Activated CD8-positive, alpha-beta memory T cell treated with anti-CD3 and anti-CD28 coated beads, Interleukin-2, amount 50 U/mL, for 48 hours (primary cell): ENCODE data around the gene SMARCD2.

ENCODE experiments used
- DNase-seq: peaks from one replicate; pipeline ENCODE4 v3.0.0-alpha.2; 2020

The SMARCD2 gene

DNA sequence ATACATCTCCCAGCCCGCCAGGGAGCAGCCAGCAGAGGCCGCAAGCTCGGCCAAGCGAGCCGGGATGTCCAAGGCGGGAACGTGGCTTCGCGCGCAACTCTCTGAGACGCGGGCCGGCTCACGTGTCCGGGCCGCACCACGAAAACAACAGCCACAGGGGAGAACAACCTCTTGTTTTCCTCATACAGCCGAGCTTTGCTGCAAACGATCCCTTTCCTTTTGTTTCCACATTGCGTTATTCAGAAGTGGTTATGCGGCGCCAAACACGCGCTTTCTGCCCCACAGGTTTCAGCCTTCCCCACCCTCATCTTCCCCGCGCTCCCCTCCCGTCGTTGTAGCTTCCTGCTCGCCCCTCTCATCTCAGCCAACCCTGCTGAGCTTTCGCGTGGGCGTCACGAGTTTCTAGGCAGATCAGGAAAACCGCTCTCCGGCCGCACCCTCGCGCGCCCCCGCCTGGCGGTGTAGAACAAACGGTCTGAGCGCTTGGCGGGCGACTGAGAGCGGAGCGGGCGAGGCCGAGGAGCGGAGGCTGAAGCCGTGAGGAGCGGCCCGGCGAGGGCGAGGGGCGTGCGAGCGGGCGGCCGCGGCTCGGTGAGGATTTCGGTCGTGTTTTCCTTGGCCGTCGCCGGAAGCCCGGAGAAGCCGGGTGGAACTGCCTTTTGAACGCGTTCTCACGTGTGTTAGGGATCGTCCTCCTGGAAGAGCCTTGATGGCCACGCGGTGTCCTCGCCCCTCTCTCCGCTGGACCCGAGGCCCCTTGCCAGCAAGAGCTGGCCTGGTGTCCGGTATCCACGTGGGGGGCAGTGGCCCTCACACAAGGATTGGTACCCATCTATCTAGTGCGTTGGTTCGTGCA, 6.6 kb upstream of the SMARCD2 start:
- DNase-seq = peak; percentile 99

GRCh38 chr17:63847525-63848249, 5.2 kb upstream of the SMARCD2 start:
- DNase-seq = no peak

- no peak for DNase-seq
Measured at GRCh38 chr17:63845509-63845908, 3.0 kb upstream of the SMARCD2 start.

GRCh38 chr17:63843910-63844677, 1.6 kb upstream of the SMARCD2 start:
- no peak for DNase-seq

- peak; percentile 60 for DNase-seq
Measured at GRCh38 chr17:63843387-63843888, 953 bp upstream of the SMARCD2 start.

DNA sequence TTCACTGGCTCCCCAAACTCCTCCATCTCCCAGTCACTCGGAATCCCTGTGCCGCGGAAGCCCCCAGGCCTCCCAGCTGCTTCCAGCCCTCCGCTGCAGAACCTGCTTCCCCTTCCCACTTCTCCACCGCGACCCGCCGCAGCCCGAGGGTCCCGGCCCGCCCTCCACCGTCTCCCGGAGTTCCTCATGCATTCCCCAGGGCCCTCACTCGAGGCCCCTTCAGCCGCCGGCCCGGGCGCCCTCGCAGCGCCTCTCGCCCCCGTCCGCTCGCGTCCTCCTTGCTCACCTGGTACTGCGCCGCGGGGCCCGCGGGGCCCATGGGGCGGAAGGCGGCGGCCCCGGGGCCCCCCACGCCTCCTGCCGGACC, 329 bp downstream of the SMARCD2 start:
- DNase-seq = peak; percentile 75

GRCh38 chr17:63841350-63842172, 924 bp downstream of the SMARCD2 start:
- peak; percentile 63 for DNase-seq

- no peak for DNase-seq
Measured at GRCh38 chr17:63840591-63841349, 1.7 kb downstream of the SMARCD2 start.

DNA sequence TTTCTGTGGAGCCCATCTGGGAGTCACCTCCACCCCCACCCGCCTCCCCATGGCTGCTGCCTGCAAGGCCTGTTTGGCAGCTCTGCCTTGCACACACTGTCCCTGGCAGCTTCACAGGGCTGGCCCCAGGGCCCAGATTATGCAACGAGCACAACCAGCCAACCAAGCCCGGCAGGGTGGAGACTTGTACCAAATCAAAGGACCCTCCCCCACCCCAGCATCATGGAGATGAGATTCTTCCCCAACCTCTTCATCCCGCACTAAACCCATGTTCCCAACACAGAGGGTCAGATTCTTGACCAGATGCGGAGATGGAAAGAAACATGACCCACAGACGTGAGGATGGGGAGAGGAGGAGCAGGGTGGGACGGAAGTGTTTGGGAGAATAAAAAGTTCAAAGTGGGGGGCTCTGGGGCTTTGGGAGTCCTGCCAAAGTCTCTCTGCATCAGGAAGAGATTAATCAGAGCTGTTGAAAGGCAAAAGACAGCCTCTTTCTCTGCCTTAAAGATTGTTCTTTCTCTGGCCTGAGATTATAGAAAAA, 3.8 kb downstream of the SMARCD2 start:
- DNase-seq = no peak

DNA sequence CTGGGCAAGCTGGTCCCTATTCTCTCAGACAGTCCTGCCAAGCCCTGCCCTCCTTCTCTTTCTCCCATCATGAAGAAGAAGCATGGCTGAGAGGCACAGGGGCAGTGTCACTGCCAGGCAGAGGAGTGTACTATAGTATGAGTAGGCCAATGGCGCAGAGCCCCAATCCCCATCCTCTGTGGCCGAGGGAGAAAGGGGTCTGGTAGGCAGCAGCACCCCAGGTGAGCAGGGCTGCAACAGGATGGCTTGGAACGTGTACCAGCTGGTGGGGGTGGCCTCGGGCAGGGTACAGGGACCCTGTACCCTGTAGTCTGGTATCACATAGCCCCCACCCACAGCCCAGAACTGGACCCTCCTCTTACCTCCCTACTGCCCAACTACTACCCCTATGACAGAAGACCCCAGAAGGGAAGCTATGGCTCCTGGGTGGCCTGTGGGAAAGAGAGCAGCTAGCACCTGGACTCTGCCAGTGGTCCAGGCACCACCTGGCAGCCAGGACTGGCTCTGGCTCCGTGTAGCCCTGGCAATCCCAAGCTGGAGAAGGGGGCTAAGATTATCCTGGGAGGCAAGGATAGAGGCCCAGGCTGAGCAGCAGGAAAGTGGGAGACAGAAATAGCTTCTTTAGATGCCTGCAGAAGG, 4.4 kb downstream of the SMARCD2 start:
- DNase-seq = no peak

DNA sequence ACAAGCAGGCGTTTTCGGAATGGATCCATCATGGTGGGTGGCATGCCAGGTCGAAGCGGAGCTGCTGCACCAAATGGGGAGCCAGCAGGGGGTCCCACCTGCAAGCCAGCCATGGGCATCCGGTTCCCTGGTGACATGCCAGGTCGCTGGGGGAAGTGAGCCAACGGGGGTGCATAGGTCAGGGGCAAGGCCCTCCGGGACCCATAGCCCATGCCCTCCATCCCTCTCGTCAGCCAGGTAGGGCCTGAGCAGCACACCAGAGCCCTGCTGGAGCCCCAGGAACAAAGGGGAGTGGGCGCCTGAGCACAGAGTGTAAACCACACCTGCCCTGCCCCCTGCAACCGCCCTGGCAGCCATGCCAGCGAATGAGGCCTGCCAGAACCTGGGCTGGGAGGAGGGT, 5.0 kb downstream of the SMARCD2 start:
- no peak for DNase-seq

GRCh38 chr17:63836811-63837210, 5.7 kb downstream of the SMARCD2 start:
- DNase-seq = no peak

- DNase-seq = no peak
Measured at GRCh38 chr17:63835167-63835720, 7.2 kb downstream of the SMARCD2 start.

GRCh38 chr17:63834431-63835166, 7.9 kb downstream of the SMARCD2 start:
- DNase-seq = peak; percentile 66

DNA sequence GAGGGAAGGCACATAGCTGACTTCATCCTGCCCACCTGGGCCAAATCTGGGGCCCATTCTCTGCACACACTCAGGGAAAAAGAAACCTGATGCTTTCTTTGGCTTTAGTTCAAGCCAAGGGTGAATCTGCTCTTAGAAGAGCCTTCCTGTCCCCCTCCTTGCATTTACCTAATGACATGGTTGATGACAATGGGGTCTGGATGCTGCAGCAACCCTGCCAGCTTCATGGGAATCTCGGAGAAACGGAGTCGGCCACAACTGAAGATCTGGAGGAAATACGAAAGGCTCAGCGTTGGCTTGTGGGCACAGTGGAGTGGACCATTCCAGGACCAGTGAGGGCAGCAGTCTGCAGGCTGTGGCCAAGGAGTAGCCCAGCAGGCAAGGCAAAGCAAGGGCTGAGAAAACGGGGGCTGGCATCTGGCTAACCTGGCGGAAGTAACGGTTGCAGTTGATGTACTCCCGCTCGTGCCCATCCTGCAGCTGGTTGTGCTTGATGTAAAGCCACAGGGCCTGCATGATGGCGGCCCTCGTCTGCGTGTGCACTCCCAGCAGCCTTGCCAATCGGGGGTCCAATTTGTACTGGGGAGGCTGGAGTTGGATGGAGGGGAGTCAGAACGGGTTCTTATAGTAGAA, 8.6 kb downstream of the SMARCD2 start:
- peak; percentile 54 for DNase-seq

GRCh38 chr17:63833026-63833740, 9.3 kb downstream of the SMARCD2 start:
- DNase-seq = peak; percentile 51

DNA sequence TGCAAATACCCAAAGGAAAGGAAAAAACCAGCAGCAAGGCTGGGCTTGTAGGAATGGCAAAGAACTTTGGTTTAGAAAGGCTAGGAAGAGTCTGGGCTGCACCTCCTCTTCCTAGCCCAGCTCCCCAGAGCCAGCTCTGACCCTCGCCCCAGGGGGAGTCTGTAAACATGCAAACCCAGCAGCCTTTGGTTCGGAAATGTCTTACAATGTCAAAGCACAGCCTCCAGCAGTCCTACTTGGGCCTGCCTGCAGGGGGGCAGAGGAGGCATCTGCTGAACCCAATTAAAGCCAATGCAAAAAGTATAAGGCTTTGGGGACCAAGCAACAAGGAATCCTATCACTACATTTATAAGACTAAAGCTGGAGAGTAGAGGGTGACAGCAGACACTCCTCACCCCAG, 10.0 kb downstream of the SMARCD2 start:
- no peak for DNase-seq

GRCh38 chr17:63832014-63832413, 10.5 kb downstream of the SMARCD2 start:
- no peak for DNase-seq

GRCh38 chr17:63831505-63831904, 11.0 kb downstream of the SMARCD2 start:
- DNase-seq = peak; percentile 43
